Ascending aorta (tissue), 2 donors: ENCODE data around the gene ABHD14A. TPM values are rescaled to one million over a fixed set of nuclear protein-coding genes. Genes with fewer than 3 reads are reported as not detected.
A peak's percentile ranks its signal among the peaks of the same experiment; 100 is the strongest.

Source experiments
- DNase-seq, 2 donors: peaks; one replicate each; pipeline ENCODE4 v3.0.0-alpha.2; 2019; ENCODE audit warnings: low spot score in 2 of 2
- H3K27ac ChIP-seq, 2 donors: fragments of 200-600 bp; sonication (generic); one replicate each; pipeline ENCODE4 v1.5.1; 2016 to 2017; ENCODE audit warnings: mild to moderate bottlenecking in 1 of 2
- H3K27me3 ChIP-seq: fragments of 200-600 bp; sonication (generic); one replicate; pipeline ENCODE4 v1.5.1; 2017
- H3K36me3 ChIP-seq, 2 donors: fragments of 200-600 bp; sonication (generic); one replicate each; pipeline ENCODE4 v1.5.1; 2016
- H3K4me1 ChIP-seq, 2 donors: fragments of 200-600 bp; sonication (generic); one replicate each; pipeline ENCODE4 v1.5.1; 2016 to 2017; ENCODE audit warnings: mild to moderate bottlenecking in 1 of 2
- H3K4me3 ChIP-seq, 2 donors: fragments of 200-600 bp; sonication (generic); one replicate each; pipeline ENCODE4 v1.5.1; 2016 to 2017; ENCODE audit warnings: mild to moderate bottlenecking in 1 of 2
- H3K9me3 ChIP-seq, 2 donors: fragments of 200-600 bp; sonication (generic); one replicate each; pipeline ENCODE4 v1.5.1; 2016
- intact Hi-C: fragments of 100-400 bp; cut with DNase I; formaldehyde crosslinking; loops from one replicate; pipeline ENCODE4 v1.15.1; 2023
- total RNA-seq: library from RNA; depleted of rRNA; stranded (reverse); fragments of >200 nt; gene quantifications from one replicate; pipeline ENCODE4 v1.1.0, GENCODE V29; 2016
- TF ChIP-seq, protein P1 (sequence below), 3 experiments: fragments of 200-600 bp in 2 of 3; fragments of 450-650 bp in 1 of 3; sonication (generic) in 2 of 3; IDR thresholded peaks; one replicate each; pipeline ENCODE4 v1.5.1; 2016 to 2019; ENCODE audit warnings: antibody characterized with exemption in 3 of 3, mild to moderate bottlenecking in 1 of 3, moderate library complexity in 1 of 3

ABHD14A gene
- total RNA-seq, 1 donor from 2014 or later = 37.4 TPM

DNA sequence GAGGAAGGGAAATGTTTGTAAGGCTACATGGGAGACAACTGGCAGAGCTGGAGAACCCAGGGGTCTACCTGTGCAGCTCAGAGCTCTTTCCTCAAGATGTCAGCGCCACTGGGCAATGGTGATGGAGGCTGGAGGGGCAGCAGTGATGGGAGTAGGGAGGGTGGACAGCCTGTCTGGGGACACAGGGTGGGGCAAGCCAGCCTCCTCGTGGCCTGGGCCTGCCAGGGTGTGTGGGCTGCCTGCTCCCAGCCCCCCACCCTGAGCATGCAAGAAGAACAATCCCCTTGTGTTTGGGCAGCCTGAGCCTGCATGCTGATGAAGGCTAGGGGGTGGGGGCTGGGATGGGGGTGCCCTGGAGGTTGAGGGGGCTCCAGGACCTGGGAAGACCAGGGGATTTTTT, 8.8 kb upstream of the ABHD14A start:
- Histone ChIP-seq H3K4me1 (peaks cover 8 to 35% of the 10 kb centered on the region in 2 donors), H3K27ac (peak overlapping the region; percentile 92 to 95), H3K36me3 (peaks cover 1 to 5% of the 10 kb centered on the region in 2 donors), H3K9me3 (no peaks in the 10 kb centered on the region), H3K4me3 (peak overlapping the region; percentile 87 to 90), H3K27me3 (no peaks in the 10 kb centered on the region)
- intact Hi-C loops = loop anchor here (2.0 to 10.0 kb wide), 2 partner anchors 23 to 1351 kb away; partner anchors contain the start of genes CISH, MAPKAPK3 and PARP3
- DNase-seq = no peak
- TF ChIP-seq, protein P1, sequence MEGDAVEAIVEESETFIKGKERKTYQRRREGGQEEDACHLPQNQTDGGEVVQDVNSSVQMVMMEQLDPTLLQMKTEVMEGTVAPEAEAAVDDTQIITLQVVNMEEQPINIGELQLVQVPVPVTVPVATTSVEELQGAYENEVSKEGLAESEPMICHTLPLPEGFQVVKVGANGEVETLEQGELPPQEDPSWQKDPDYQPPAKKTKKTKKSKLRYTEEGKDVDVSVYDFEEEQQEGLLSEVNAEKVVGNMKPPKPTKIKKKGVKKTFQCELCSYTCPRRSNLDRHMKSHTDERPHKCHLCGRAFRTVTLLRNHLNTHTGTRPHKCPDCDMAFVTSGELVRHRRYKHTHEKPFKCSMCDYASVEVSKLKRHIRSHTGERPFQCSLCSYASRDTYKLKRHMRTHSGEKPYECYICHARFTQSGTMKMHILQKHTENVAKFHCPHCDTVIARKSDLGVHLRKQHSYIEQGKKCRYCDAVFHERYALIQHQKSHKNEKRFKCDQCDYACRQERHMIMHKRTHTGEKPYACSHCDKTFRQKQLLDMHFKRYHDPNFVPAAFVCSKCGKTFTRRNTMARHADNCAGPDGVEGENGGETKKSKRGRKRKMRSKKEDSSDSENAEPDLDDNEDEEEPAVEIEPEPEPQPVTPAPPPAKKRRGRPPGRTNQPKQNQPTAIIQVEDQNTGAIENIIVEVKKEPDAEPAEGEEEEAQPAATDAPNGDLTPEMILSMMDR (IDR thresholded peaks at IDR 0.05) = no peak

DNA sequence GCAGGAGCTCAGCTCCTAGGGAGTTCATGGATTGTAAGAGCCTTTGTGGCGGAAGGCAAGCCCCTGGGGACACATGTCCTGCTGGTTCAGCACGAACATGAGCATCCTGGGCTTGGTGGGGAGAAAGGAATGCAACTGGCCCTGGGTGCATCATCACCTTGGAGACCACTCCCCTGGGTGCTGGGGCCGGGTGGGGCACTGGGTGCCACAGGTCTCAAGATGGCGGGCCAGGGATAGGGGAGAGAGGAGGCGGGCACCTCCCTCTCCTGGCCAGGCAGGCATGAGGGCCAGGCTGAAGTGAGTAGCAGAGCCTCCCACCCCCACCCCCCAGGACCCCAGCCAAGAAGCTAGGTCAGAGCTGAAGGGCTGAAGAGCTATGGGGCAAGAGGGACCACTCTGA, 8.4 kb upstream of the ABHD14A start:
- H3K4me3 ChIP-seq = peak overlapping the region; percentile 87 to 90
- H3K27ac ChIP-seq = peak overlapping the region; percentile 92 to 95
- TF ChIP-seq, protein P1 (IDR thresholded peaks at IDR 0.05) = no peak
- H3K27me3 ChIP-seq = no peaks in the 10 kb centered on the region
- no peak for DNase-seq
- H3K4me1 ChIP-seq = peaks cover 8 to 35% of the 10 kb centered on the region in 2 donors
- peaks cover 0 to 2% of the 10 kb centered on the region in 2 donors for H3K36me3 ChIP-seq
- intact Hi-C loops = loop anchor here (2.0 to 10.0 kb wide), 2 partner anchors 24 to 1352 kb away; partner anchors contain the start of genes CISH, MAPKAPK3 and PARP3
- H3K9me3 ChIP-seq = no peaks in the 10 kb centered on the region

DNA sequence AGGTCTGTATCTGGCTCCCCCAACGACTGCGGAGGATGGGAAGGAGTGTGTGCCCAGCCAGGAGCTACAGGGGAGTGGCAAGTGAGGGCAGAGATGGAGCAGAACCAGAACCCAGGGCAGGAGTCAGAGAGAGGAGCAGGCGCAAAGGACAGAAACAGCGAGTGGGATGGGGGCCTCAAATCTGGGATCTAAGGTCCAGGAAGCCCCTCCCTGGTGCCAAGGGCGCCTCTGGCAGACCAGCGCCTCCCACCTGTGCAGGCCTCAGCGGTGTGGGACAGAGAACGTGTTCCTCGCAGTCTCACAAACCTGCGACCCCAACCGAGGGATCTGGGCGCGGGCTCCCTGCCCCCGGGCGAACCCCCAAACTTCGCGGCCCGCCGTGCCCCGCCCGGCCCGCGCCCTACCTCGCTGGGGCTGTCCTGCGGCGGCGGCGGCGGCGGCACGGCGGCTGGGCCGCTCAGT, 7.9 kb upstream of the ABHD14A start:
- intact Hi-C loops = loop anchor here (1.0 to 10.0 kb wide), 3 partner anchors 11 to 1352 kb away; partner anchors contain the start of genes CISH, MAPKAPK3 and PARP3
- H3K9me3 ChIP-seq = no peaks in the 10 kb centered on the region

DNA sequence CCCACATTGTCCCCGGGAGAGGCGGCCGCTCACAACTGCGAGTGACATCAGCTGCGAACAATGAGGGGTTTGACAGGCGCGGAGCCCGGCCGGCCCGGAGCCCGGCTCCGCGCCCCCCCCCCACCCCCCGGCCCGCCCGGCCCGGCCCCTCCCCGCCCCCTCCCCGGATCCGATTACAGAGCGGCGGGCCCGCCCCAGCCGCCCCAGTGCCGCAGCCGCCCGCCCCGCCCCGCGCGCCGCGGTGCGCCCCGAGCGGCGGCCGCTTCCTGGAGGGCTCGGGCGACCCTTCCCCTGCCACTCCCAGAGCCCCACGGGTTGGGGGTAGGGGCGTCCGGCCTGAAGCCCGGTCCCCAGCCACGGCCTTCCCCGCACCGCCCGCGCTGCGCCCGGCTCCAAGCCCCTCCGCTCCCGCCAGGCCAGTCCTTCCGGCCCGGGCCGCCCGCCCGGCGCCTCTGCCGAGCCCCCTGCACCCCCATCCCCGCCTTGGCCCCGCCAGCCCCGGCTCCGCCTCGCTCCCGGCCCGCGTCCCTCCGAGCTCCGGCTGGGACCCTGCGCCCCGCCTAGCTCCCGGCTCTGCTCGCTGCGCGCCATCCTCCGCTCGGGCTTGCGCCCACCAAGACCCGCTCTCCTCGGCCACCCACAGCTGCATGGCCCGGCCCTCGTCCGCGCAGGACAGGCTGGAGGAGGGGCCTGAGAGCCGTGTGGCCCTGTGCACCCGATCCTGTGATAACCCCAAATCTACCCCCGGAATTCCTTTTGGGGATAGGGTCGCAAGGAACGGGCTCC, 7.3 kb upstream of the ABHD14A start, which contains the start of gene PCBP4:
PCBP4 (minus strand) TSS at position 71 of the 786 bp plus-strand sequence. CDS start 6,214 bp downstream, outside the sequence.
- peak in 1 of 2 donors; percentile 89 for DNase-seq
- H3K27me3 ChIP-seq = no peaks in the 10 kb centered on the region
- H3K9me3 ChIP-seq = no peaks in the 10 kb centered on the region
- peak within 1 kb of the TSS; percentile 95 to 96 for H3K27ac ChIP-seq
- TF ChIP-seq, protein P1 (IDR thresholded peaks at IDR 0.05) = no peak
- H3K4me3 ChIP-seq = peak within 1 kb of the TSS; percentile 87 to 90
- intact Hi-C loops = loop anchor here (1.0 to 10.0 kb wide), 3 partner anchors 11 to 1353 kb away; partner anchors contain the start of genes CISH, MAPKAPK3 and PARP3
- no peaks in the 10 kb centered on the region for H3K36me3 ChIP-seq
- H3K4me1 ChIP-seq = peaks cover 8 to 35% of the 10 kb centered on the region in 2 donors

More for the DNA sequence above, 7.9 kb upstream of the ABHD14A start:
- H3K4me1 ChIP-seq = peaks cover 8 to 35% of the 10 kb centered on the region in 2 donors
- H3K36me3 ChIP-seq = no peaks in the 10 kb centered on the region
- H3K27ac ChIP-seq = peak overlapping the region; percentile 92 to 95
- TF ChIP-seq, protein P1 (IDR thresholded peaks at IDR 0.05) = no peak
- DNase-seq = no peak
- no peaks in the 10 kb centered on the region for H3K27me3 ChIP-seq
- H3K4me3 ChIP-seq = peak overlapping the region; percentile 87 to 90

DNA sequence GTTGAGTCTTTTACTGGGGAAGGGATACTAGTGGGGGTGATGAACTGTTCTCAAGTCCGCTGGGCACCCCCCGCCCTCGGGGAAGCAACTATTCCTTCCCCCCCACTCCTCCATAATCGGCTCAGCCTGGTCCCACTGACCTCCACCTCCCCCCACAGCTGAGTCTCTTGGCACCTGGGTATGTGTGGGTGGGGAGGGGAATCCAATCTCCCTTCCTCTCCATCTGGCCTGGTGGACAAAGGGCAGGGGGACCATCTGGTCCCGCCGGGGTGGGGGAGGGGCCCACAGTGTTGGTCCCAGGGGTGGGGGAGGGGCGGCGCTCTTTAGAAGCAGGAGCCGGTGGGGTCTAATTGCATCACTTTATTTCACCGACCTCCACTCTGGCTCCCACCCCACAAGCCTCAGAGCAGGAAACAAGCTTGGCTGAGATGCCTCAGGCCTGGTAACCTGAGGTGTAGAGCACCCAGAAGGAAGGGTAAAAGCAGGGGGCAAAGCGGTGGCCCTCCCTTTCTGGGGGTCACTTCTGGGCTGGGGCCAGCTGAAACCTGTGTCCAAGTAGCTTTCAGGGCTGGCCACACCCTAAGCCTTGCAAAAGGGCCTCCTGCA, 6.6 kb upstream of the ABHD14A start:
- intact Hi-C loops = loop anchor here (10.0 kb wide), 1 partner anchor 1353 kb away; the partner anchor contains the start of genes CISH and MAPKAPK3
- H3K36me3 ChIP-seq = no peaks in the 10 kb centered on the region
- no peak for DNase-seq
- H3K27ac ChIP-seq = peak overlapping the region; percentile 95 to 96
- H3K4me1 ChIP-seq = peaks cover 8 to 39% of the 10 kb centered on the region in 2 donors
- TF ChIP-seq, protein P1 (IDR thresholded peaks at IDR 0.05) = no peak
- H3K4me3 ChIP-seq = peak overlapping the region; percentile 87 to 90
- no peaks in the 10 kb centered on the region for H3K9me3 ChIP-seq
- H3K27me3 ChIP-seq = no peaks in the 10 kb centered on the region
